Fibroblast of lung (primary cell): ENCODE data around the gene TRIP13.

Source experiments
- EZH2 ChIP-seq: IDR thresholded peaks from 2 replicates; pipeline ENCODE4 v1.5.1; 2012; ENCODE audit warnings: low read length, control low read depth, mild to moderate bottlenecking; ENCODE audit errors: missing control alignments
- TF ChIP-seq, protein P1 (sequence below), 2 donors: IDR thresholded peaks in 1 of 2; conservative IDR thresholded peaks in 1 of 2; 1 replicate in 1 of 2; 2 replicates in 1 of 2; pipeline ENCODE4 v1.5.1; 2011 to 2012; ENCODE audit warnings: low read length in 2 of 2, control low read depth in 1 of 2, inconsistent platforms in 1 of 2, low read depth in 1 of 2, mild to moderate bottlenecking in 1 of 2

DNA sequence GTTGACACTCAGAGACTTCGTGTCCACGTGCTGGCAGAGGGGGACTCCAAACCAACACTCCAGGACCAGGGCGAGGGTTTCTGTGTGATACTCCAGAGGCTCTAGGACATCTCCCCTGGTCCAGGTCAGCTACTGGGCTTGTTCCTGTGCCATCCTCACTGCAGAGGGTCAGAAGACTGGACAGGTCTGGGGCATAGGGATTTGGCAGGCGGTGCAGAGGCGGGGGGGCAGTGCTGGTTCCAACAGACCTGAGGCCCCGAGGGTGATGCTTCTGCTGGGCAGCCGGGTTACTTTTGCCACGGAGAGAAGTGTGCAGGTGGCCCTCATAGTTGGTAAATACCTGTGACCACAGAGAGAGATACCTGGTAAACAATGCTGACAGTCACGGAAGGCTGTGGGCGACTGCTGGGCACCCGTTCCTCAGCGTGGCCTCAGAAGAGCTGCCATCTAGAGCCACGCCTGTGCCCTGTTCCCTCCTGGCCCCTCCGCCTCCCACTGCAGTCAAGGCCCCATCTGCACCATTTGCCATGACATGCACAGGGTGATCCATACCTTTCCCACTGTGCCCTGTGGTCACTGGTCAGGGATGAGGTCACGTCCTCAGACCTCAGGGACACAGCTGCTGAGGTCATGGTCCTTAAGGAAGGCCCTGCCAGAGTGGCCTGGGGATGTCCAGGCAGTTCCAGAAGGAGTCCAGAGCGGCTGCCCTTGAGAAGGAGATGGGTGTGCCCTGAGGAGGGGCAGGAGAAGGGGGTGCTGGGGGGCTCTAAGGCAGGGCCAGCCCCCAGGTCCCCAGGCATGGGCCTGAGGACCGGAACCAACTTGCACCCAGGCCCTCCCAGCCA, 30.0 kb downstream of the TRIP13 start:
- TF ChIP-seq, protein P1, sequence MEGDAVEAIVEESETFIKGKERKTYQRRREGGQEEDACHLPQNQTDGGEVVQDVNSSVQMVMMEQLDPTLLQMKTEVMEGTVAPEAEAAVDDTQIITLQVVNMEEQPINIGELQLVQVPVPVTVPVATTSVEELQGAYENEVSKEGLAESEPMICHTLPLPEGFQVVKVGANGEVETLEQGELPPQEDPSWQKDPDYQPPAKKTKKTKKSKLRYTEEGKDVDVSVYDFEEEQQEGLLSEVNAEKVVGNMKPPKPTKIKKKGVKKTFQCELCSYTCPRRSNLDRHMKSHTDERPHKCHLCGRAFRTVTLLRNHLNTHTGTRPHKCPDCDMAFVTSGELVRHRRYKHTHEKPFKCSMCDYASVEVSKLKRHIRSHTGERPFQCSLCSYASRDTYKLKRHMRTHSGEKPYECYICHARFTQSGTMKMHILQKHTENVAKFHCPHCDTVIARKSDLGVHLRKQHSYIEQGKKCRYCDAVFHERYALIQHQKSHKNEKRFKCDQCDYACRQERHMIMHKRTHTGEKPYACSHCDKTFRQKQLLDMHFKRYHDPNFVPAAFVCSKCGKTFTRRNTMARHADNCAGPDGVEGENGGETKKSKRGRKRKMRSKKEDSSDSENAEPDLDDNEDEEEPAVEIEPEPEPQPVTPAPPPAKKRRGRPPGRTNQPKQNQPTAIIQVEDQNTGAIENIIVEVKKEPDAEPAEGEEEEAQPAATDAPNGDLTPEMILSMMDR (conservative IDR thresholded peaks at IDR 0.05 in 1 of 2, IDR thresholded peaks at IDR 0.05 in 1 of 2; ENCODE audit: low read depth in 1 of 2, low read length in 2 of 2), result no peak
- TF ChIP-seq EZH2, result no peak
